SKM-1 treated with dmso at 0.1 percent for 144 hours (cell line): Measurements from ENCODE around the gene MRPS9.
A peak's percentile ranks its signal among the peaks of the same experiment; 100 is the strongest.

Experiments
- DNase-seq: peaks from one replicate; lab custom pipeline; 2025; ENCODE audit not compliant: unreplicated experiment; lab: John Stamatoyannopoulos, UW

The MRPS9 gene

DNA sequence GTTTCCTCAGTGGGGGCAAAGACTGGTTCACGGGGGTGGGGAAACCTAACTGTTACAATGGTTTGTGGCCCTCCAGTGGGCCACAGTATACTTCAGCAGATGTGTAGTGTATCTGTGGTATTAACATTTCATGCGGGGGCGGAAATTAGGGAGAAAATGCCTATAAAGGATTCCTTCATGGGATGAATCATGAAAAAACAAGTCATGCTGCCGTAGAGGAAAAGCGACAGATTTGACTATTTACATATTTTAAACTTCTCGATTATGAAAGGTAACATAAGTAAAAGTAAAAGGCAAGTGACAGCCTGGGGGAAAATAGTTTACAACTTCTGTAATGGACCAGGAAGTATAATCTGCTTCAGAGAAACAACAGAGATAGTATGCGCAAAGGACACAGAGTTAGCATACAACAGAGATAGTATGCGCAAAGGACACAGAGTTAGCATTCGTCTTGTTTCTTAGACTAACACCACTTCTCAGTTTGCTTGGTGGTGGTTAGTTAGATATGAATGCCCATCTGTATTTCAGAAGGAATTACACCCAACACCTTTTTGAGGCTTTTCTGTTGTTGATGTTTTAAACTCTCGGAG is 41.1 kb downstream of the MRPS9 start:
- no peak for DNase-seq

- no peak for DNase-seq
These were observed 42.6 kb downstream of the MRPS9 start for GRCh38 chr2:105080461-105080860.

DNA sequence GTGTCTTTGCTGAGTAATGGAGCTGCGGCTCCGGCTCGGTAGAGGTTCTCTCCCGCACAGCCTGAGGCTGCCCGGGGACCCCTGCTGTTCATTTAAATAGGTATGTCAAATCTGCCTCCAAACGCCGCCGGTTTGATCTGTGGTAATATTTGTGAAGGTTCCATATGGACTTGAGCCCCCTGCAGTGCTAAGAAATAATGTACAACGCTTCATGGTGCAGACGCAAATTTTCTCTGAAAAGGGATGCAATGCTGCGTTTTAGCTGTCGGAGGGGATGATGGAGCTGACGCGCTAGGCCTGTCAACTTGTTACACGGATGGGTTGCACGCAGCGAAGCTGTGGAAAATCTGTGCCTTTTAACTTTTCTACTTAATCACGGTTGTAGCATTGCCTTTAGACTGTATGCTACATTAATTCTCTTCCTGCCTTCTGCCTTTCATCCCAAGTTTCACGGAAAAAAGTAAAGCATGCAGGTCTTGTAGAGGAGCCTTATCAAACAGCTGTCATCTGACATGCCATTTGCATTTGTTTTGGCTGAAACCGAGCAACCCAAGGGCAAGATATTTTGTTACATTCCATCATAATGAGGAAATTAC is 43.2 kb downstream of the MRPS9 start:
- no peak for DNase-seq

GRCh38 chr2:105082107-105082506 is 44.2 kb downstream of the MRPS9 start:
- no peak for DNase-seq

DNA sequence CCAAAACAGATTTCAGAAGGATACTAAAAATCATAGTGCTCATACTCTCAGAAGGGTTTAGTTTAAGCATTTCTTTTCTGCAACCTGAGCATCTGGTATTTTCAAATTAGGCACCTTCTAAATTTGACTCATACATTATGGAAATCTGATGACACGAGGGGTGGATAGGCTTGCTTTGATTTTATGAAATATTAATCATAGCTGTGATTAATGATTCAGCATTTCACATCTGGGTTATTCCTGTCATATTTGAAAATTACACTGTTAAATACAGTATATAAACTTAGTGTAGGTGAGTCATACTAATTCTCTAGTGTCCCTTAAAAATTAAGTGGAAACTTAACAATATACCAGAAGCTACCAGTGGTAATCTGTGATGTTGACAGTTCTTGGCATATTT is 47.7 kb downstream of the MRPS9 start:
- DNase-seq, result no peak

- no peak for DNase-seq
These were observed 49.4 kb downstream of the MRPS9 start for GRCh38 chr2:105087273-105087672.

DNA sequence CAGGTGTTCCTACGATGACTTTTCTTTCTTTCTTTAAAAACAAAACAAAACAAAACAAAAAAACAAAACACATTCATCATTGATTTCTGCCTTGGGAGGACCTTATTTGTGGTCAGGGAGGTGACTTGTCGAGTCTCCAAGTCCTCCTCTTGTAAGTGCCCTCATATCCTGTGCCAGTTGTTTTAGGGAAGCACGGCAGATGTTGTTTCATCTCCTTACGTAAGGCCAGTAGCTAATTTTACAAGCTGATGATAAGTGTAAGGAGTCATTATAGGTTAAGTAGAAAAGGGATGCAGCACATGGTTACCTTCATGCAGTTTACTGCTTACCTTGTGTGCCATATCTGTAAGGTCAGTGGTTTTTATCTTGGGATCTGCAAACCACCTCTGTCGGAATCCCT is 52.2 kb downstream of the MRPS9 start:
- peak; percentile 25 for DNase-seq

GRCh38 chr2:105092797-105093196 is 54.9 kb downstream of the MRPS9 start:
- no peak for DNase-seq

- DNase-seq, result no peak
These were observed 61.3 kb downstream of the MRPS9 start for GRCh38 chr2:105099153-105099552.

DNA sequence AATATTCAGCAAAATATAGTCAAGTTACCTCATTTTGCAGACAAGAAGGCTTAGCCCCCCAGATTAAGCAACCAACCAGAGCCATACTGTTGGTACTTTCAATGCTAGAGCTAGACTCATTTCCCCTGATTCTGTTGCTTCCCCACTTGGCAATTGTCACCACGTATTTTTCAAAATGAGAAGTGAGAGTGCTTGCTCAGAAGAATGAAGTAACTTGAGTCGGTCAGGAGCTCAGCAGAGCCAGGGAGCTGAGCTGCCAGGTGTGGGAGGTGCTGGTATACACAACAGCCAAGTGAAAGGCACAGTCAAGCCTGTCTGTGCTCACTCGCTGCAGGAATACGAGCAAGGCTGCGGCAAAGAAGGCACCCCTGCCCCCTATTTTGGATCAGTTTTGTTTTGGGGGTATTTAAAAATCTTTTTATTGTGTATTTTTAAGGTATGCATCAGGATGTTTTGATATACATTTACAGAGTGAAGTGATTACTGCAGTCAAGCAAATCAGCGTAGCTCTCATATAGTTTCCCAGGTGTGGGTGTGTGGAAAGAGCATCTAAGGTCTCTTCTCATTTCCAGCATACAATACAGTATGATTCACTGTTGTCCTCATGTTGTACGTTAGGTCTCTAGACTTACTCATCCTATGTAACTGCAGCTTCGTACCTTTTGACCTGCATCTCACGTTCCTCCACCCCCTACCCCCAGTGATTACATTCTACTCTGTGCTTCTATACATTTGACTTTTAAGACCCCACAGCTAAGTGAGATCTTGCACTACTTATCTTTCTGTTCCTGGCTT is 62.4 kb downstream of the MRPS9 start:
- DNase-seq, result peak; percentile 71

GRCh38 chr2:105102001-105102400 is 64.1 kb downstream of the MRPS9 start:
- no peak for DNase-seq

GRCh38 chr2:105102963-105103421 is 65.1 kb downstream of the MRPS9 start:
- DNase-seq, result no peak

GRCh38 chr2:105103481-105103880 is 65.6 kb downstream of the MRPS9 start:
- DNase-seq, result no peak

- DNase-seq, result no peak
These were observed 66.4 kb downstream of the MRPS9 start for GRCh38 chr2:105104208-105104731.

DNA sequence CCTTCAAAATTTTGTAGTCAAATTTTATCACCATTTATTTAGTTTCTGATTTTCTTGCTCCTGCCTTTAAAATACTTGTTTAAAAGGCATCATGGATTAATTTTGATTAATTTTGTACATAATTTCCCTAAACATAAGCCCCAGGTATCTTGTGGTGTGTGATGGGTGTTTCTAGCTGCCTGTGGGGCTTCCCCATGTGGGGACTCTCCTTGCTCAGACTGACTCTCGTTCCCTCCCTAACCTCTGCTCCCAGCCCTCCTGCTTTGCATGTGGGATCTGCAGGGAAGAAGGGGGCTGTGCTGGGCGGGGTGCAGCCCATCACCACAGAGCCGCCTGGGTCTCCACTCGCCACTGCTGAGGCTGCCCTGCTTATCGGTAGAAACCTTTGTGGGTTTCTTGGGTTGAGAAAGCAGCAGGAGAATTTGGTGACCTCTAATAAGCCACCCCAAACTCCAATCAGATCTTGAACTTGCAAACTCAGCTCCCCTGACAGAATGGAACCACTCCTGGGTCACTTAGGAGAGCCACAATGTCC is 72.5 kb downstream of the MRPS9 start:
- no peak for DNase-seq

- DNase-seq, result no peak
These were observed 73.7 kb downstream of the MRPS9 start for GRCh38 chr2:105111365-105112150.

- no peak for DNase-seq
These were observed 74.5 kb downstream of the MRPS9 start for GRCh38 chr2:105112345-105112744.

DNA sequence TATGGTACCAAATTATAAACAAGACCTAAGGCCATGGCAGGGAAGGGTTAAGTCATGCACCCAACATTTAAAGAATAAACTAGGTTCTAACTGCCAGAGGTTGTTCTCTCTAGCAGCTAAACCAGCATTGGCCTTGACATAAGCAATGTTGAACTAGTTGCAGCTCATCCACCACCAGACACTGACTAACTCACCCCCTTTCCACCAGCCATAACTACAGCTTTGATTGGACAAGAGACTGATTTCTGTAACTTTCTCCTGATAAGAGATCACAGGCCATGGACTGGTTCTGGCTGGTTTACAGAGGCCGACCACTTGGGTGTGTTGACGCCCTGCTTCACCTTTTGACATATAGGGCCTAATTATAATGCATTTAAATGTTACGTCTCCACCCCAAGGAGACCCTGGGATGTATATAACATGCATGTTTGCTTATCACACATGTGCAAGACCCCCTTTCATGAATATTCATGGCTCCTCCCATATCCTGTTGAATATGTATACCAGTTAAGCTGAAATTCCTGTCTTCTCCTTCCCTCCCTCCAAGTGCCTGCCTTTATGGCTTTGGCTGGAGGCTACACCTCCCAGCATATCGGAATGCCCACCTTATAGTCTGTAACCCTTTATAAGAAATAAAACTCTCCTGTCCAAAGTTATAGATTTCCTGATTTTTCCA is 75.9 kb downstream of the MRPS9 start:
- no peak for DNase-seq

- peak; percentile 61 for DNase-seq
These were observed 76.7 kb downstream of the MRPS9 start for GRCh38 chr2:105114551-105114950.

DNA sequence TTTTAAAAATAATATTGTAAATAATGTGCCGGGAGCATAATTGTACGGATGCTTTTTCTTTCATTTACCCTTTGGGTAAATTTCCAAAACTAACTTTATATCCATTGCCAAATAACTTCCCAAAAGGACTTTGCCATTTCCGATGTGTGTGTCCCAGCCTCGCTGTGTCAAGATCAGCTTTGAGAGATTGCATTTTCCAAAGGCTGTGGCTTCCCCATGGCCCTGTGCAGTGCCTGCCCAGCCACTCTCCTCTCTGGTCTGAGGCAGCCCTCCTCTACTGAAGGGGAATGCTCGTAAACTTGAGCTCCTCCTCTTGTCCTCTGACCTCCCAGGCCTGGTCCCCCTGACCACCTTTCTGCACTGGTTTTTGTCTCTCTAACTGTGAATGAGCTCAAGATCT is 78.5 kb downstream of the MRPS9 start:
- no peak for DNase-seq
